ENCODE data around the gene MRPL9. TPM values are rescaled to one million over a fixed set of nuclear protein-coding genes. Genes with fewer than 3 reads are reported as not detected.

Gene MRPL9
- total RNA-seq, 1 donor from 2014 or later, result 40.0 TPM

DNA sequence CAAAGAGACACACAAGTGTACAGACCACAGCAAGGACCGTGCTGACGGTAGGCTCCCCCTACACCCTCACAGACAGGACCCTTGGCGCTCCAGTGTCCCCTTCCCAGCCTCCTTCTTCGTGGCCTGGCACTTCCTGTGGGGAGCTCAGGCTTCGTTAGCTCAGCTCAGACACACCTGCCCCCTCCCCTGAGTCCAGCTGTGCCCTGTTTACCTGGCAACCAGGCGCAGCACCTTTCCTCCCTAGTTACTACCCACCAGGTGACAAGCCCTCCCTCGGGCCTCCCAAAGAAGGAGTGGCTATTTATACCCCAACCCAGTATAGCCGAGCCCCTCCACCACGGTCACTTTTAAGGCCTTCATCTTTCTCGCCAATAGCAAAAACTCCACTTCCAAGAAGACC, 51.3 kb downstream of the MRPL9 start:
- no peak for DNase-seq (ENCODE audit: low spot score)

- DNase-seq (ENCODE audit: low spot score), result no peak
Observed at GRCh38 chr1:151711044-151711800, 52.1 kb downstream of the MRPL9 start.

DNA sequence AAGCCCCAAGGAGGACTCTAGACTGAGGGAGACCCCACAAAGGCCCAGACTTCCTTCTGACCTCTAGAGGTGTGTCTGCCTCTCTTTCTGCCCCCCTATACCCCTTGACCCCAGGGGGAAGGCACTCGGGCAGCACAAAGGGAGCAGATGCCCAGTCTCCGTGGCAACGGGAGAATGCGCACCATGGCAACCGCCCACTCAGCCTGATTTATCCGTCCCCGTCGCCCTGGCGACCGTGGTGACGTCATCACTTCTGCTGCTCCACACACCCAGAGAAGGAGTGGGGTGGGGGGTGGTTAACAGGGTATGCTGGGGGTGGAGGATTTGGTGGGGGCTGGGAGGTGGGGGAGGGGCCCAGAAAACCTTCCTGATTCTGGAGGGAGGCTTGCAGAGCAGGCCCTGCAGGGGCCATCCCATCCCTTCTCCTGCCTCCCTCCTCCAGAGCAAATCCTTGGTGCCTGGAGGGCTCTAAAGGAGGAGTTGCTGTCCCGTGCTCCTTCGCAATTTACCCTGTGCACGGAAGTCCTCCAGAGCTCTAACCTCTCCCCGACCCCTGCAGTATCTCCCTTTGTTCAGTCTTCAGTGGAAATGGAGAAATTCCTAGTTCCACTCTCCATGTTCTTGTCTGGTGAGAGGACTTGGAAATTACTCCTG, 53.0 kb downstream of the MRPL9 start:
- peak; percentile 17 for DNase-seq (ENCODE audit: low spot score)

Other genes with a start within 250 kb of the MRPL9 start
- gene TUFT1, start 223.2 kb downstream of the MRPL9 start, total RNA-seq (ENCODE audit: insufficient read depth, low replicate concordance), result 25.5 TPM
- 47.4 TPM for gene SNX27, start 151.4 kb downstream of the MRPL9 start, total RNA-seq (ENCODE audit: insufficient read depth, low replicate concordance)
- gene CELF3, start 46.7 kb downstream of the MRPL9 start, total RNA-seq (ENCODE audit: insufficient read depth, low replicate concordance), result not detected
- 4.1 TPM for gene RIIAD1, start 42.0 kb downstream of the MRPL9 start, total RNA-seq (ENCODE audit: insufficient read depth, low replicate concordance)
- gene TDRKH, start 27.0 kb upstream of the MRPL9 start, total RNA-seq (ENCODE audit: insufficient read depth, low replicate concordance), result 6.7 TPM
- gene LINGO4, start 41.9 kb upstream of the MRPL9 start, total RNA-seq (ENCODE audit: insufficient read depth, low replicate concordance), result 0.96 TPM
- 7.0 TPM for gene RORC, start 68.3 kb upstream of the MRPL9 start, total RNA-seq (ENCODE audit: insufficient read depth, low replicate concordance)
- not detected for gene C2CD4D, start 76.3 kb upstream of the MRPL9 start, total RNA-seq (ENCODE audit: insufficient read depth, low replicate concordance)
- gene THEM5, start 90.2 kb upstream of the MRPL9 start, total RNA-seq (ENCODE audit: insufficient read depth, low replicate concordance), result not detected
- 10.1 TPM for gene THEM4, start 146.0 kb upstream of the MRPL9 start, total RNA-seq (ENCODE audit: insufficient read depth, low replicate concordance)
- gene S100A10, start 230.4 kb upstream of the MRPL9 start, total RNA-seq (ENCODE audit: insufficient read depth, low replicate concordance), result 108 TPM